ENCODE results near the gene RBM18. TPM values are rescaled to one million over a fixed set of nuclear protein-coding genes. Genes with fewer than 3 reads are reported as not detected.

RBM18 gene
- total RNA-seq, 1 donor from 2014 or later, result 29.1 TPM

GRCh38 chr9:122221183-122221811, 43.3 kb downstream of the RBM18 start:
- no peaks in the 10 kb centered on the region for H3K4me1 Mint-ChIP-seq (ENCODE audit: low read depth, unreplicated experiment)

DNA sequence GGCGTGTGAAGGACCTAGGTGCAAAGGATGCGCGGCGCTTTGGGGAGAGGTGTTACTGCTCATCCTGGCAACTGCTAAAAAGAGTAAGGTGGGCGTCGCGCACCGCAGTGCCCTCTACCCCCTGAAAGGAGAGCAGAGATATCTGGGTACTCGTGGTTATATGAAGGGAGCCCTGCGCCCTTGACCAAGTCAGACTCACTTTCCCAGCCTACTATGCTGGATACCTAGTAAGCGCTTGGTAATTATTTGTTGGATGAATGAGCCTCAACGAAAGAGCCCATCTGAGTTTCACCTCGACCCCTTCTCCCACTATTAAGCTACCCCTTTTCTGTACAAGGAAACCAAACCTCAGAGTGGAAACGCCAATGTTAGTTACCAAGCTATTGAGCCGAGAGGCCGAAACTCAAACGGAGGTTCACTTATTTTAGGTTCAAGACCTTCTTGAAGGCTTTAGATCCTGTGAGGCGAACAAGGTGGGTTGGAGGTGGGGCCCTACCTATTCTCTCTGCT, 43.9 kb downstream of the RBM18 start:
- Mint-ChIP-seq H3K27me3 (ENCODE audit: low read depth, unreplicated experiment) (peaks cover 95% of the 10 kb centered on the region), H3K4me1 (ENCODE audit: low read depth, unreplicated experiment) (no peaks in the 10 kb centered on the region), H3K36me3 (ENCODE audit: low read depth, unreplicated experiment) (peaks cover 3% of the 10 kb centered on the region), H3K4me3 (ENCODE audit: unreplicated experiment) (no peak overlapping the region), H3K9me3 (ENCODE audit: unreplicated experiment) (peaks cover 27% of the 10 kb centered on the region), H3K27ac (ENCODE audit: unreplicated experiment) (no peak overlapping the region)
- Histone ChIP-seq H3K9me3 (ENCODE audit: insufficient read depth, low read depth, low read length) (peaks cover 3% of the 10 kb centered on the region), H3K27me3 (ENCODE audit: insufficient read depth, low read length) (peaks cover 98% of the 10 kb centered on the region), H3K79me2 (ENCODE audit: insufficient read depth, low read length) (no peaks in the 10 kb centered on the region), H3K4me1 (ENCODE audit: insufficient read depth, low read length) (no peaks in the 10 kb centered on the region), H3K4me3 (ENCODE audit: insufficient read depth, low read depth, low read length) (no peak overlapping the region), H4K20me1 (ENCODE audit: insufficient read depth, low read length) (peaks cover 27% of the 10 kb centered on the region), H3K36me3 (ENCODE audit: insufficient read depth, low read length) (no peaks in the 10 kb centered on the region), H2AFZ (ENCODE audit: low read depth, low read length) (no peak overlapping the region), H3K4me2 (ENCODE audit: low read length) (no peak overlapping the region), H3K9ac (ENCODE audit: low read length) (no peak overlapping the region), H3K27ac (ENCODE audit: low read depth, low read length) (no peak overlapping the region)
- no peak for FAIRE-seq
- no peak for DNase-seq (ENCODE audit: low read depth)
- TF ChIP-seq EZH2 (IDR thresholded peaks at IDR 0.05; ENCODE audit: insufficient read depth, low read length), result peak; percentile 8
- TF ChIP-seq, protein P1, sequence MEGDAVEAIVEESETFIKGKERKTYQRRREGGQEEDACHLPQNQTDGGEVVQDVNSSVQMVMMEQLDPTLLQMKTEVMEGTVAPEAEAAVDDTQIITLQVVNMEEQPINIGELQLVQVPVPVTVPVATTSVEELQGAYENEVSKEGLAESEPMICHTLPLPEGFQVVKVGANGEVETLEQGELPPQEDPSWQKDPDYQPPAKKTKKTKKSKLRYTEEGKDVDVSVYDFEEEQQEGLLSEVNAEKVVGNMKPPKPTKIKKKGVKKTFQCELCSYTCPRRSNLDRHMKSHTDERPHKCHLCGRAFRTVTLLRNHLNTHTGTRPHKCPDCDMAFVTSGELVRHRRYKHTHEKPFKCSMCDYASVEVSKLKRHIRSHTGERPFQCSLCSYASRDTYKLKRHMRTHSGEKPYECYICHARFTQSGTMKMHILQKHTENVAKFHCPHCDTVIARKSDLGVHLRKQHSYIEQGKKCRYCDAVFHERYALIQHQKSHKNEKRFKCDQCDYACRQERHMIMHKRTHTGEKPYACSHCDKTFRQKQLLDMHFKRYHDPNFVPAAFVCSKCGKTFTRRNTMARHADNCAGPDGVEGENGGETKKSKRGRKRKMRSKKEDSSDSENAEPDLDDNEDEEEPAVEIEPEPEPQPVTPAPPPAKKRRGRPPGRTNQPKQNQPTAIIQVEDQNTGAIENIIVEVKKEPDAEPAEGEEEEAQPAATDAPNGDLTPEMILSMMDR (IDR thresholded peaks at IDR 0.05; ENCODE audit: insufficient read depth, low read depth, low read length), result no peak

More at GRCh38 chr9:122221183-122221811, 43.3 kb downstream of the RBM18 start:
- peaks cover 3% of the 10 kb centered on the region for H3K9me3 ChIP-seq (ENCODE audit: insufficient read depth, low read depth, low read length)
- H3K9ac ChIP-seq (ENCODE audit: low read length), result no peak overlapping the region
- FAIRE-seq (no peak), DNase-seq (ENCODE audit: low read depth) (no peak)
- peaks cover 3% of the 10 kb centered on the region for H3K36me3 Mint-ChIP-seq (ENCODE audit: low read depth, unreplicated experiment)
- no peaks in the 10 kb centered on the region for H3K4me1 ChIP-seq (ENCODE audit: insufficient read depth, low read length)
- no peaks in the 10 kb centered on the region for H3K79me2 ChIP-seq (ENCODE audit: insufficient read depth, low read length)
- no peak overlapping the region for H3K27ac Mint-ChIP-seq (ENCODE audit: unreplicated experiment)
- peaks cover 27% of the 10 kb centered on the region for H4K20me1 ChIP-seq (ENCODE audit: insufficient read depth, low read length)
- no peak overlapping the region for H2AFZ ChIP-seq (ENCODE audit: low read depth, low read length)
- no peak overlapping the region for H3K27ac ChIP-seq (ENCODE audit: low read depth, low read length)
- H3K27me3 ChIP-seq (ENCODE audit: insufficient read depth, low read length), result peaks cover 98% of the 10 kb centered on the region
- H3K36me3 ChIP-seq (ENCODE audit: insufficient read depth, low read length), result no peaks in the 10 kb centered on the region
- no peak overlapping the region for H3K4me3 Mint-ChIP-seq (ENCODE audit: unreplicated experiment)
- peaks cover 92% of the 10 kb centered on the region for H3K27me3 Mint-ChIP-seq (ENCODE audit: low read depth, unreplicated experiment)
- H3K4me2 ChIP-seq (ENCODE audit: low read length), result no peak overlapping the region
- peaks cover 26% of the 10 kb centered on the region for H3K9me3 Mint-ChIP-seq (ENCODE audit: unreplicated experiment)
- no peak overlapping the region for H3K4me3 ChIP-seq (ENCODE audit: insufficient read depth, low read depth, low read length)
- TF ChIP-seq, protein P1 (IDR thresholded peaks at IDR 0.05; ENCODE audit: insufficient read depth, low read depth, low read length), result no peak
- TF ChIP-seq EZH2 (IDR thresholded peaks at IDR 0.05; ENCODE audit: insufficient read depth, low read length), result peak; percentile 27
